Measurements from ENCODE around the gene SORCS2. TPM values are rescaled to one million over a fixed set of nuclear protein-coding genes. Genes with fewer than 3 reads are reported as not detected.

SORCS2 gene
- total RNA-seq, 1 experiment from 2014 or later: 4.1 TPM

DNA sequence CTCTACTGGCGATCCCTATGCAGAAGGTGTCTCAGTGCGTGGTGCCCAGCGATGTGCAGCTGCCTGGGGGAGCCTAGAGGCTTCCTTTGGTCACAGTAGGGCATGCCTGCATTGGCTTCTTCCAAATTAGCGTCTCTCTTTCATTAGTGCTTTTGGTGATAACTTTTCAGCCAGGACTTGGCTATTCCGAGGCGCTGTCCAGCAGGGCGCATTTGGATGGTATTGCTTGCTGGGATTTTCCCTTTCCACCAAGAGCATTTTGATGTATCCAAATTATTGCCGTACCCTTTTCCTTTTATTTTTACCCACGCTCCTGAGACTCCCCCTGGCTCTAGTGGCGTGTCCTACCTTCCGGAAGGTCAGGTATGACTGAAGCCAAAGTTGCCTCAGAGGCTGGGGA, 101.4 kb downstream of the SORCS2 start:
- TF ChIP-seq EZH2phosphoT487 (IDR thresholded peaks at IDR 0.05; ENCODE audit: borderline replicate concordance, low read length): no peak
- no peak for TF ChIP-seq EZH2 (IDR thresholded peaks at IDR 0.05; ENCODE audit: low read length, unreplicated experiment)
- TF ChIP-seq, protein P1, sequence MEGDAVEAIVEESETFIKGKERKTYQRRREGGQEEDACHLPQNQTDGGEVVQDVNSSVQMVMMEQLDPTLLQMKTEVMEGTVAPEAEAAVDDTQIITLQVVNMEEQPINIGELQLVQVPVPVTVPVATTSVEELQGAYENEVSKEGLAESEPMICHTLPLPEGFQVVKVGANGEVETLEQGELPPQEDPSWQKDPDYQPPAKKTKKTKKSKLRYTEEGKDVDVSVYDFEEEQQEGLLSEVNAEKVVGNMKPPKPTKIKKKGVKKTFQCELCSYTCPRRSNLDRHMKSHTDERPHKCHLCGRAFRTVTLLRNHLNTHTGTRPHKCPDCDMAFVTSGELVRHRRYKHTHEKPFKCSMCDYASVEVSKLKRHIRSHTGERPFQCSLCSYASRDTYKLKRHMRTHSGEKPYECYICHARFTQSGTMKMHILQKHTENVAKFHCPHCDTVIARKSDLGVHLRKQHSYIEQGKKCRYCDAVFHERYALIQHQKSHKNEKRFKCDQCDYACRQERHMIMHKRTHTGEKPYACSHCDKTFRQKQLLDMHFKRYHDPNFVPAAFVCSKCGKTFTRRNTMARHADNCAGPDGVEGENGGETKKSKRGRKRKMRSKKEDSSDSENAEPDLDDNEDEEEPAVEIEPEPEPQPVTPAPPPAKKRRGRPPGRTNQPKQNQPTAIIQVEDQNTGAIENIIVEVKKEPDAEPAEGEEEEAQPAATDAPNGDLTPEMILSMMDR (conservative IDR thresholded peaks at IDR 0.05; ENCODE audit: low read depth, low read length): no peak
- no peak overlapping the region for H3K4me3 ChIP-seq (ENCODE audit: low read length)
- no peak overlapping the region for H3K27ac ChIP-seq (ENCODE audit: low read length)
- no peaks in the 10 kb centered on the region for H3K9me2 ChIP-seq (replicated peaks; ENCODE audit: low read length)
- ATAC-seq (no peak), DNase-seq (no peak)
- H3K9me3 ChIP-seq (ENCODE audit: low read length): no peaks in the 10 kb centered on the region
- no peaks in the 10 kb centered on the region for H3F3A ChIP-seq (ENCODE audit: low read length, unreplicated experiment)
- intact Hi-C loops (cut with micrococcal nuclease): no loop called here
- ChIA-PET CTCF (no interaction called here), POLR2A (ENCODE audit: unreplicated experiment) (no interaction called here)
- H4K20me1 ChIP-seq (ENCODE audit: low read length): no peaks in the 10 kb centered on the region
- no TSS peak for BruUV-seq (replicated peaks)
- no peaks in the 10 kb centered on the region for H3K27me3 ChIP-seq (ENCODE audit: low read length)
- no peak overlapping the region for H2AFZ ChIP-seq (ENCODE audit: low read length)
- H3K9ac ChIP-seq (ENCODE audit: low read length): no peak overlapping the region
- no peaks in the 10 kb centered on the region for H3K4me1 ChIP-seq (ENCODE audit: insufficient read depth, low read length)
- H3K36me3 ChIP-seq (ENCODE audit: low read depth, low read length): no peaks in the 10 kb centered on the region
- no peak overlapping the region for H3K4me2 ChIP-seq (ENCODE audit: low read length)
- H3K79me2 ChIP-seq (ENCODE audit: low read length): no peaks in the 10 kb centered on the region

DNA sequence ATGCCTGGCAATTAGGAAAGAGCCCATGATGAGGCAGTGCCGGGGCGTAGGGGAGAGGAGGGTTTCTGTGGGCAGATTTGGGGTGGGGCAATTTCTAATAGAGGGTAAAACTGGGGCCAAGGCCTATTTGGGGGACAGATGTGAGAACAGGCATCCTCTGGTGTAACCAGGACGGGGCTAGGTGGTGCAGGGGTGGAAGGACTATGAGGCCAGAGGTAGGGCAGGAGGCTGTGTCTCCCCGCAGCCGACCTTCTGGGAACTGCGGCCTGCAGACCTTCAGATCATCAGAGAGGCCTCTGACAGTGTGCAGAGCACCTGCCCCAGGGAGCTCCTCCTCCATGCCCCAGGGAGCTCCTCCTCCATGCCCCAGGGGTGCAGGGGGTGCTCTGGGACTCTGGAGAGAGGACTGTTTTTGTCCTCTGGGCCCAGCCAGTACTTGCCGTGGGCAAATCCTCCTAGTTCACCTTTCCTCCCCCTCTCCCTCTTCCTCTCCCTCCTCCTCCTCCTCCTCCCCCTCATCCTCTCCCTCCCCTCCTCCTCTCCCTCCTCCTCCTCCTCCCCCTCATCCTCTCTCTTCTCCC, 101.9 kb downstream of the SORCS2 start:
- no peak for ATAC-seq
- Histone ChIP-seq H3K79me2 (ENCODE audit: low read length) (no peaks in the 10 kb centered on the region), H3K9me2 (replicated peaks; ENCODE audit: low read length) (no peaks in the 10 kb centered on the region), H3K27ac (ENCODE audit: low read length) (no peak overlapping the region), H3K36me3 (ENCODE audit: low read depth, low read length) (no peaks in the 10 kb centered on the region), H3F3A (ENCODE audit: low read length, unreplicated experiment) (no peaks in the 10 kb centered on the region), H3K9me3 (ENCODE audit: low read length) (no peaks in the 10 kb centered on the region), H4K20me1 (ENCODE audit: low read length) (no peaks in the 10 kb centered on the region), H2AFZ (ENCODE audit: low read length) (no peak overlapping the region), H3K4me3 (ENCODE audit: low read length) (no peak overlapping the region), H3K9ac (ENCODE audit: low read length) (no peak overlapping the region), H3K4me1 (ENCODE audit: insufficient read depth, low read length) (no peaks in the 10 kb centered on the region), H3K4me2 (ENCODE audit: low read length) (no peak overlapping the region), H3K27me3 (ENCODE audit: low read length) (no peaks in the 10 kb centered on the region)
- BruUV-seq (replicated peaks): no TSS peak
- intact Hi-C loops (cut with micrococcal nuclease): no loop called here
- TF ChIP-seq, protein P1 (conservative IDR thresholded peaks at IDR 0.05; ENCODE audit: low read depth, low read length): no peak
- TF ChIP-seq EZH2phosphoT487 (IDR thresholded peaks at IDR 0.05; ENCODE audit: borderline replicate concordance, low read length) (no peak), EZH2 (IDR thresholded peaks at IDR 0.05; ENCODE audit: low read length, unreplicated experiment) (no peak)
- no peak for DNase-seq
- POLR2A ChIA-PET (ENCODE audit: unreplicated experiment): no interaction called here
- CTCF ChIA-PET: no interaction called here

DNA sequence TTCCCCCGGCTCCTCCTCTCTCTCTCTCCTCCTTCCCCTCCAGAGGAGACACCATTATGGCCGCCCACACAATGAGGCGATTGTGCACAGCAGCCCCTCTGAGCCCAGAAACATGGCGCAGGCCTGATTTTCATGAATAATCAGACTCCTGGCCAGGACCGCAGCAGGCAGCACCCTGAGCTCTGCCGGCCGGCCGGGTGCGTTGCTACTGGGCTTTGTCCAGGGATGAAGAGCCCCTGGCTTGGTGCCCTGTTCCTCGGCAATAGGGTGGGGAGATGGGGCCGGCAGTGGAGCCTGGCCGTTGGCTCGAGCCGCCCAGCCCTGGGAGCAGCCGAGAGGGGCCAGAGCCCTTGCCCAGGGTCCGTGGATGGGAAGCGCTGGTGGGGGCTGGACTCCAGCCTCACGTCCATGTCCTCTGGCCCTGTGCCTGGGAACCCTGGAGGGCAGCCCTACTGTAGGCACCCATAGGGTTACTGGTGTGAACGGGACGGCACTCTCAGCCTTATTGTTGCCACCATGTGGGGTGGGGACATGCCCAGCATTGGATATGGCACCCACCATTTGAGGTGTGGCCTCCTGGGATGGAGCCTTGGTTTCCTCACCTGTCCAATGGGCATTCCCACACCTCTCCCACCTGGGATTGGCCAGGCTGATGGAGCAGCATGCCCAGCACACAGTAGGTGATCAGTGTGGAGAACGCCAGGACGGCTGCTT, 103.0 kb downstream of the SORCS2 start:
- intact Hi-C loops (cut with micrococcal nuclease): no loop called here
- Histone ChIP-seq H3K4me2 (ENCODE audit: low read length) (no peak overlapping the region), H3F3A (ENCODE audit: low read length, unreplicated experiment) (no peaks in the 10 kb centered on the region), H3K79me2 (ENCODE audit: low read length) (no peaks in the 10 kb centered on the region), H3K4me3 (ENCODE audit: low read length) (no peak overlapping the region), H4K20me1 (ENCODE audit: low read length) (no peaks in the 10 kb centered on the region), H3K9me3 (ENCODE audit: low read length) (no peaks in the 10 kb centered on the region), H3K36me3 (ENCODE audit: low read depth, low read length) (no peaks in the 10 kb centered on the region), H3K4me1 (ENCODE audit: insufficient read depth, low read length) (no peaks in the 10 kb centered on the region), H3K27me3 (ENCODE audit: low read length) (no peaks in the 10 kb centered on the region), H3K9ac (ENCODE audit: low read length) (peak overlapping the region; percentile 32; the same call in 1 of the 2 replicates), H3K27ac (ENCODE audit: low read length) (peak overlapping the region; percentile 9; the same call in 1 of the 2 replicates), H2AFZ (ENCODE audit: low read length) (no peak overlapping the region), H3K9me2 (replicated peaks; ENCODE audit: low read length) (no peaks in the 10 kb centered on the region)
- peak; percentile 42 for ATAC-seq
- no TSS peak for BruUV-seq (replicated peaks)
- no peak for DNase-seq
- ChIA-PET CTCF (interaction anchor here (1.6 kb wide), 1 partner anchor 103 kb away, joined by 12 read pairs; the partner anchor contains the start of gene SORCS2), POLR2A (ENCODE audit: unreplicated experiment) (no interaction called here)
- no peak for TF ChIP-seq EZH2 (IDR thresholded peaks at IDR 0.05; ENCODE audit: low read length, unreplicated experiment)
- TF ChIP-seq EZH2phosphoT487 (IDR thresholded peaks at IDR 0.05; ENCODE audit: borderline replicate concordance, low read length): no peak

All from PC-3 (cell line).